Bronchial epithelial cell (primary cell): ENCODE data around the gene ARFGEF3. TPM values are rescaled to one million over a fixed set of nuclear protein-coding genes. Genes with fewer than 3 reads are reported as not detected.

Experiments used
- DNase-seq: peaks from one replicate; pipeline ENCODE4 v3.0.0-alpha.2; 2010; ENCODE audit warnings: low read depth
- FAIRE-seq: peaks from 2 replicates; lab custom pipeline; 2011; peaks lifted over from hg19 to GRCh38; lab: Jason Lieb, UNC
- H3K27me3 ChIP-seq: 2 replicates; pipeline ENCODE4 v1.5.1; 2011; ENCODE audit warnings: low read length; ENCODE audit not compliant: control insufficient read depth, insufficient read depth
- H3K36me3 ChIP-seq: 2 replicates; pipeline ENCODE4 v1.5.1; 2011; ENCODE audit warnings: low read length; ENCODE audit not compliant: control insufficient read depth, insufficient read depth
- H3K4me3 ChIP-seq: 2 replicates; pipeline ENCODE4 v1.5.1; 2011; ENCODE audit warnings: mild to moderate bottlenecking, low read depth, low read length, control low read depth
- total RNA-seq: library from RNA; depleted of rRNA; stranded (reverse); fragments of >200 nt; gene quantifications from 2 replicates; pipeline ENCODE4 v1.2.1, GENCODE V29; 2014
- TF ChIP-seq, protein P1 (sequence below): IDR thresholded peaks from 2 replicates; pipeline ENCODE4 v1.5.1; 2011; ENCODE audit warnings: mild to moderate bottlenecking, moderate library complexity, low read length, control low read depth, inconsistent platforms; ENCODE audit not compliant: insufficient read depth, severe bottlenecking

Gene ARFGEF3
- total RNA-seq, 1 donor from 2014 or later: 10.3 TPM

DNA sequence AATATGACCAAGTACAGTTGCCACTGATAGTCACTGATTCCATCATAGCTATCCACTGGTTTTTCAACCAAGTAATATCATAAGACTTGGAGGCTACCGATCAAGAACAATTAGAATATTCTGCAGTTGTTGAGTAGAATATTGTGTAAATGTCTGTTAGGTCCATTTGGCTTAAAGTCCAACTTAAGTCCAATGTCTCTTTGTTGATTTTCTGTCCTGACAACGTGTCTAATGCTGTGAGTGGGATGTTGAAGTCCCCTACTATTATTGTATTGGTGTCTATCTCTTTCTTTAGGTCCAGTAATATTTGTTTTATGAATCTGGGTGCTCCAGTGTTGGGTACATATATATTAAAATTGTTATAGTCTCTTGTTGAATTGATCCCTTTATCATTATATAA, 13.9 kb downstream of the ARFGEF3 start:
- no peak overlapping the region for H3K4me3 ChIP-seq
- FAIRE-seq (no peak), DNase-seq (no peak)
- no peaks in the 10 kb centered on the region for H3K27me3 ChIP-seq
- TF ChIP-seq, protein P1, sequence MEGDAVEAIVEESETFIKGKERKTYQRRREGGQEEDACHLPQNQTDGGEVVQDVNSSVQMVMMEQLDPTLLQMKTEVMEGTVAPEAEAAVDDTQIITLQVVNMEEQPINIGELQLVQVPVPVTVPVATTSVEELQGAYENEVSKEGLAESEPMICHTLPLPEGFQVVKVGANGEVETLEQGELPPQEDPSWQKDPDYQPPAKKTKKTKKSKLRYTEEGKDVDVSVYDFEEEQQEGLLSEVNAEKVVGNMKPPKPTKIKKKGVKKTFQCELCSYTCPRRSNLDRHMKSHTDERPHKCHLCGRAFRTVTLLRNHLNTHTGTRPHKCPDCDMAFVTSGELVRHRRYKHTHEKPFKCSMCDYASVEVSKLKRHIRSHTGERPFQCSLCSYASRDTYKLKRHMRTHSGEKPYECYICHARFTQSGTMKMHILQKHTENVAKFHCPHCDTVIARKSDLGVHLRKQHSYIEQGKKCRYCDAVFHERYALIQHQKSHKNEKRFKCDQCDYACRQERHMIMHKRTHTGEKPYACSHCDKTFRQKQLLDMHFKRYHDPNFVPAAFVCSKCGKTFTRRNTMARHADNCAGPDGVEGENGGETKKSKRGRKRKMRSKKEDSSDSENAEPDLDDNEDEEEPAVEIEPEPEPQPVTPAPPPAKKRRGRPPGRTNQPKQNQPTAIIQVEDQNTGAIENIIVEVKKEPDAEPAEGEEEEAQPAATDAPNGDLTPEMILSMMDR: no peak
- no peaks in the 10 kb centered on the region for H3K36me3 ChIP-seq

DNA sequence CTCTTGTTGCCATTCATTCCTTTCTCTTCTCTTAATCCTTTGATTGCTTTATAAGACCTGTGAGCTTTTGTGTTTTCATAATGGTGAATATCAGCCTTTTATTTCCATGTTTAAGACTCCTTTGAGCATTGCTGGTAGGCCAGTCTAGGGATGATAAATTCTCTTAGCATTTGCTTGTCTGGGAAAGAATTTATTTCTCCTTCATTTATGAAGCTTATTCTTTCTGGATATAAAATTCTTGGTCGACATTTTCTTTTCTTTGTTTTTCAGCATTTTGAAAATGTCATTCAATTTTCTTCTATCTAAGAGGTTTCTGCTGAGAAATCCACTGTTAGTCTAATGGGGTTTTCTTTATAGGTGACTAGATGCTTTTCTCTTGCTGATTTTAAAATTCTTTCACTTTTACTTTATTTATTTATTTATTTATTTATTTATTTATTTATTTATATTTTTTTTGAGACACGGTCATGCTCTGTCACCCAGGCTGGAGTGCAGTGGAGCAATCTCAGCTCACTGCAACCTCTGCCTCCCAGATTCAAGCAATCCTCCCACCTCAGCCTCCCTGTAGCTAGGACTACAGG, 15.0 kb downstream of the ARFGEF3 start:
- H3K36me3 ChIP-seq: no peaks in the 10 kb centered on the region
- TF ChIP-seq, protein P1: no peak
- H3K27me3 ChIP-seq: no peaks in the 10 kb centered on the region
- no peak overlapping the region for H3K4me3 ChIP-seq
- DNase-seq: no peak
- FAIRE-seq: no peak

DNA sequence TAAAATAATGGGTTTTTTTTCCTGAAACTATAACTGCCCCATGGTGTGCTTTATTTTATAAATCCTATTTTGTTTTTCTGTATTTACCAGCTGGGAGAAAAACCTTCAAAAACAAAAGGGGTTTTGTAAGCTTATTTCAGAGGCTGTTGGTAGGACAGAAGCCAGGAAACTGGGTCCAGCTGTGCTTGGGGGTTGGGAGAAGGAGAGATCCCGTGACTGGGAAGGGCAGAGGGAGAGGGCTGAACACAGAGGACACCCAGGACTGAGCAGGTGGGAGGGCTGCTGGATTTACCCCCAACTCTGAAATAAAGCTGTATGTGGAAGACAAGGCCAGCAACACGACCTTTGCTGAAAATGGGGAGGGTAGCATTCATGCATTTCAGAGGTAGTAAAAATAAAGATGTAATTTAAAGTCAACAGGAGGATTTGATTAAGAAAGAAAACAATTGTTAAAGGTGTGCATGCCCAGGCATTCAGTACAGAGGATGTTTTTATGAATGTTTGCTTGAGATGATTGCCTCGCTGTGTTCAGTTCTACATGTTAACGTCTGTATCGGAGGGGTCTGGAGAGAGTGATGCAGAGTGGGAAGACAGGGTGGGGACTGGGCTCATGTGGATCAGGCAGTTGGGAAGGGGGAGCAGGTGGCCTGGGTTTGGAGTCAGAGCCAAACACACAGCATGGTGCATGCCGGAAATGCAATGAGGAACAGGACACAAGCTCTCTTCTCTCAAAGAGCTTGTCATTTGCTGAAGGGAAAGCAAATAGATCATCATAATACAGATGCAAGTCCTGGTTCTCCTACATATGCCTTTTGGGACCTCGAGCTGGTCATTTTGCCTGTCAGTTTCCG, 21.4 kb downstream of the ARFGEF3 start:
- DNase-seq (no peak), FAIRE-seq (no peak)
- Histone ChIP-seq H3K27me3 (no peaks in the 10 kb centered on the region), H3K4me3 (no peak overlapping the region), H3K36me3 (no peaks in the 10 kb centered on the region)
- TF ChIP-seq, protein P1: no peak

DNA sequence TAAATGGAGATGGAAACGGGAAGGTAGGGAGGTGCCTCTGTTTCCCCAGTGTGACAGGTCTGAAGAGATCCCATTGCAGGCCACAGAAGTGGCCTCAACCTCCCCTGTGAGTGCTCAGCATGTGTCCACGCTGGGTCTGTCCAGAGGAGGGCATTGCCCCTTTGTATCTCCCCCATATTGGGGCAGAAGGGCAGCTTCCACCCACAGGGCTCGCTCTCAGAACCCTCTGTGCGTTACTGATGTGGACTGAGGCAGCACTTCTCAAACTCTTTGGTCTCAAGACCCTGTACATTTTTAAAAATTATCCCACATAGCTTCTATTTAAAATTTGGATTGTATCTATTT, 22.0 kb downstream of the ARFGEF3 start:
- DNase-seq (no peak), FAIRE-seq (no peak)
- Histone ChIP-seq H3K4me3 (no peak overlapping the region), H3K36me3 (no peaks in the 10 kb centered on the region), H3K27me3 (no peaks in the 10 kb centered on the region)
- TF ChIP-seq, protein P1: no peak

DNA sequence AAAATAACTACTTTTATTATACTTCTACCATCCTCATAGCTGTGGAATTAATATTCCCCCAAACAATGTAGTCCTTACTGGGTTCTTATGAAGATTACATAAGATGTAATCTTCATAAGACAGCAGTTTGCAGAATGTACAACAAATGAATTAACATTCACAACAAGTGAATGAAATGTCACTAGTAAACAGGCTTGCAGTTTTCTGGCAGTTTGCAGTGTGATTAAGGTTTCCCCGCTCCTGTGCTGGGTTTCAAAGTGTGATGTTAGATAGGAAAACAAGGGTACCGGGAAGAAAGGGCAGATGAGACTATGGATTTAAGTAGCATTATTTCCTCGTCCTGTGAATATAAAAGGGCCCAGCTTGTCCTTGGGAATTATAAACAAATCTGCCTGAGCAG, 22.5 kb downstream of the ARFGEF3 start:
- DNase-seq: no peak
- TF ChIP-seq, protein P1: no peak
- H3K36me3 ChIP-seq: no peaks in the 10 kb centered on the region
- H3K4me3 ChIP-seq: no peak overlapping the region
- FAIRE-seq: no peak
- H3K27me3 ChIP-seq: no peaks in the 10 kb centered on the region
